Hematopoietic multipotent progenitor cell treated with erythropoietin and hydrocortisone succinate and interleukin-3 and kit ligand, for 6 days (in vitro differentiated cells): Measurements from ENCODE around the gene DRAM2.

Experiments used
- DNase-seq: peaks from one replicate; pipeline ENCODE4 v3.0.0-alpha.2; 2015

DRAM2 gene

DNA sequence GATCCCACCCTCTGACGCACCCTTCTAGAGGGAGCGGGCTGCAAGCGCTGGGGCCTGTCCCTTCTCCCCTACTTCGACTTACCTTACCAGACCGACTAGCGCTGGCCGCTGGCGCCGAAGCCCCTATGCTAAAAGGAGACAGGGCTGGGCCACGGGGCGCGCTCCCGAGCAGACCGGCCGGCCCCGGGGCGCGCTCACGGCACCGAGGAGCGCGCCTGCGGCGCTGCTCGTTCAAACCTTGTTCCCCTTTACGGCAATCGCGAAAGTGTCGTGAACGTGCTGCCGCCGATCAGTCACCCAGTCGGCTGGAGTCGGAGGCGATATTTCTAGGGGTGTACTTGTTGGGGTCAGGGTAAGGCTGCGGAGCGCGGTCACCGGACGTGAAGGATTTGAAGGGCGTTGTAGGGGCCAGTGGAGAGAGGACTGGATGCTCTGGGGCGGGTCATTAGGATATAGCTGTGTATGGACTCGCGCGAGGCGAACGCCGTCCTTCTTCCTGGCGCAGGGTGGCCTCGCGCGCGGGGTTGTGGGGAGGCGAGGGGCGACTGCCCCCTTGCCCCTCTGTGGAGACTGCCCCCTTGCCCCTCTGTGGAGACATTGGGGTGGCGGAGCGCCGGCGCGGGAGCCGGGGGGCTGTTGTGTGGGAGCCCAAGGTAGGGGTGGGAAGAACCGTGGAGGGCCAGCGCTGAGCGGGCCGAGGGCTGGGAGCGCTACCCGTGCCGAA is at the start of gene DRAM2, which contains the start of gene CEPT1:
Gene DRAM2, minus strand, starts transcription at position 138 of the 724 bp plus-strand sequence. CDS start 8,539 bp downstream, outside the sequence.
Gene CEPT1, plus strand, starts transcription at position 268 of the 724 bp plus-strand sequence. CDS start 7,492 bp downstream, outside the sequence.
- peak; percentile 98 for DNase-seq

DNA sequence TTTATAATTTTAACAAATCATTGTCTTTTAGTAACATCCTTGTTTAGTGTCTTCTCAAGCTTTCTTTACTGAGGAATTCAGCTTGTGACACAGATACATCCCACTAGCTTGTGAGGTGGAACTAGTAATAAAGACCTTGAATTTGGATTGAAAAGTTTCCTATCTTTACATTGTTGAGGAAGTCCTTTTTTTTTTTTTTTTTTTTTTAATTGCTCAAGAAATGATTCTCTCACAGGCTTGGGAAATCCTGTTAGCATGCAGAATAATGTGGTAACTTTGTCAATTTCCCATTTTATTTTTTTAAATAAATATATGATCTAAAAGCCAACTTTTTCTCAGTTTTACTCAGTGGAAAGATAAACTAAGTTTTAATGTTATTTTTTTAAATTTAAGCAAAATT is 44.8 kb upstream of the DRAM2 start:
- DNase-seq = no peak

DNA sequence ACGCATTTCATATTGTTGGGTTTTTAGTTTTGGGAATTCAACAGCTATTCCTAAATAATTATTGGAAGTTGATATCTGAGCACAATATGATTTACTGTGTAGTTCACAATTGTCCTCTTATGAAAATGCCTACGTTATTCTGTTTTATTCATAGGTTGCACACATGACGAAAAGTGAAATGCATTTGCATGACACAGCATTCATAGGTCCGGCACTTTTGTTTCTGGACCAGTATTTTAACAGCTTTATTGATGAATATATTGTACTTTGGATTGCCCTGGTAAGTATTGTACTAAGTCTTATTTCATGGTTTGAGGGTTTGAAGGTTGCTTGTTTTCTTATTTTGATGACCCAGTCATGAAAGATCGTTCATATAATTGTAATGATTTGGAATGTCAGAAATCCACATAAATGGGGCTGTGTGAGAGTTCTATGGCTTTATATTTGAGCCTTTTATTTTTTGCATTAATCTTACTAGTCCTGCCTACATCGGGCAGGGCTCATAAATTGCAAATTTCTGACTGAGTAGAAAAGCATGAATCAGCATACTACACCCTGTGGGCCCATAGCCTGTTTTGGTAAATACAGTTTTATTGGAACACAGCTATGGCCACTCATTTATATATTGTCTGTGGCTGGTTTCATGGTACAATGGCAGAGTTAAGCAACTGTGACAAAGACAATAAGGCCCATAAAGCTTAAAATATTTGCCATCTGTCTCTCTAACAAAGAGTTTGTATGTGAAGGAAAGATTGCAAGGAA is 43.6 kb upstream of the DRAM2 start:
- DNase-seq = no peak

DNA sequence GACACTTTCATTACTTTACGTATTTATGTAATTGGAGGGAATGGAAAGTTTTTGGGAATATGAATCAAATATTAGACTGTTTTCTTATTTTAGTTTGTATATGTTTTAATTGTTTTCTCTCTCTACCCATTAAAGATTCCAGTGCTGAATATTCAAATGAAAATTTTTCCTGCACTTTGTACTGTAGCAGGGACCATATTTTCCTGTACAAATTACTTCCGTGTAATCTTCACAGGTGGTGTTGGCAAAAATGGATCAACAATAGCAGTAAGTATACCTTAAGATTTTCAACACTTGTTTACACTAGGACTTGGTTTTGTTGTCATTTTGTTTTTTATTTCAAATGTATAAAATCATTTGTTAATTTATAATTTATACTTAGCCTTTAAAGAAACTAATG is 42.2 kb upstream of the DRAM2 start:
- DNase-seq = no peak

DNA sequence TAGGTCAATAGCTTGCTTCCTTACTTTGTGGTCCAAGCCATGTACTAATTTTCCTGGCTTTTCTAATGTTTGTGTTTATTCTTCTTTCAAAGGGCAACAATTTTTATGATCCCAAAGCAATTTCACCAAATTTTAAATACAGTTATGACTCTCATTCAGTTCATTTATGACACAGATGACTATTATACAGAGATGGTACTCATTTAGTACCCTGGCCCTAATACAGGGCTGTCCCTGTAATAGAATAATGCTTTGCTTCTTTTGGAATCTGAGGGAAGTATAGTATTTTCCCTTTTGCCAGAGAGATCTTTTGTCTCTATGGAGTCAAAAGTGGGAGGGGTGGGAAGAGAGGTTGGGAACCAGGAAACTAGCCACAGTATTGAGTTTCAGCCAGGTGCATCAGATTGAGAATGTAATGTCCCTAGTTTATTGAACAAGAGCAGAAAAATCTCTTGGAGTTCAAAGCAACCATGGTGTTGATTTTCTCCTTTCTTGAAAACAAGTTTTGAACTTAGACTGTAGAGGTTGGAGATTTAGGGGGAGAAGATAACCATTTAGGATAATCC is 40.2 kb upstream of the DRAM2 start:
- DNase-seq = no peak

DNA sequence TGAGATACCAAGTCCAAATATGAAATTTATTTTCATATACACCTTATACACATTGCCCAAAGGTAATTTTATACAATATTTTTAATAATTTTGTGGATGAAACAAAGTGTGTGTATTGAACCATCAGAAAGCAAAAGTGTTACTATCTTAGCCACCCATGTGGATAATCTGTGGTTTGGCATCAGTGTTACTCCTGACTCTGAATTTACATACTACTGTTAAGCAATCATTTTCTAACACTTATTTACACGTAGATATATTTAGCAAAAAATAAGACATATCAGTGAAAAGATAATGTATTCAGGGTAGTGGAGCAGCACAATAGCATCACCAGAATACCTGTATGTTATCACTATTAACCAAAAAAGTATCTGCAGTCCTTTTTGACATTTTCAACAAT is 36.8 kb upstream of the DRAM2 start:
- DNase-seq = no peak

DNA sequence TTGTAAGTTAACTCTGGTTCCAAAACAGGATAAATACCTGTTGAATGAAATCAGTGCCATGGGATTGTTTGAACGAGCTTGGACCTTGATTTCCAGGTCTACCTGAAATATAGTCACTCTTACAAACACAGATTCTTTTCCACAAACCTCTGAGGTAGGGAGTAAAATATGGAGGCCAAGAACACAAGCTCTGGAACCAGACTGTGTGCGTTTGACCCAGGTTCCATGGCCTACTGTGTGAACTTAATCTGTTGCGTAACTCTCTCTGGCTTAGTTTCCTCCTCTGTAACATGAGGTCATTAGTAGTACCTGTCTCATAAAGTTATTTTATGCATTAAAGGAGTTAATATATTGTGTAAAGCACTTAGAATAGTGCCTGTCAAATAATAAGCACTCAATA is 35.5 kb upstream of the DRAM2 start:
- no peak for DNase-seq

DNA sequence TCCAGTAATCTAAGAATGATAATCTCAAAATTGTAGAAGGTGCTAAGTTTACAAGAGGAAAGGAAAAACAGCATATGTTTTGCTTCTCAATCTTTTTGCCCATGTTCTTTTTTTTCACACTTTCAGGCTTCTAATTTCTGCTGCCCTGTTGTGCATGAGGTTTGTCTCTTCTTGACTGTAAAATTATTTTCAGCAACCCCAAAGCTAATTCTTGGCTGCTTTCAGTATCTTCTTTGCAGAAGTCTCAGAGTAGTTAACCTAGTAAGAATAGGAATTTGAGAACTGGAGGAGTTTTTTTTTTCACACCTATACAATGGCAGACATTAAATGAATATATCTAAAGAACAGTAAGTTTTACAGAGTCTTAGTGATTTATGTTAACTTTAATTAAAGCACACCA is 34.2 kb upstream of the DRAM2 start:
- DNase-seq = no peak

DNA sequence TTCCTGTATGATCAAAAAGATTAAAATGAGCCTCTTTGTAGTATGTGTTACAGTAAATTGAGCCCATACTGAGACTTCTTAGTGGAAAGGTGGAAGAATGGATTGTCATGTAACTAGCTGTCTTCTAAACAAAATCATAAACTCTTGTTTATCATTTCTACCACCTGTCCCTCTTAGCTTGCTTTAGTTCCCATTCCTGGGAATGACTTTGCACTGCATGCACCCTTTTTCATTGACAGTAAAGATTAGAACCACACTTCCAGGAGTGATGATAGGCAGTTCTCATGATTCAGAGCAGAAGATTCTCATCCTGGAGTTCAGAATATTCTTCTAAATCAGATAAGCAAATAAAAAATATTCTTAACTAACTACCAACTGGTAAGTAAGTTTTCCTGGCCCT is 32.6 kb upstream of the DRAM2 start:
- DNase-seq = no peak

DNA sequence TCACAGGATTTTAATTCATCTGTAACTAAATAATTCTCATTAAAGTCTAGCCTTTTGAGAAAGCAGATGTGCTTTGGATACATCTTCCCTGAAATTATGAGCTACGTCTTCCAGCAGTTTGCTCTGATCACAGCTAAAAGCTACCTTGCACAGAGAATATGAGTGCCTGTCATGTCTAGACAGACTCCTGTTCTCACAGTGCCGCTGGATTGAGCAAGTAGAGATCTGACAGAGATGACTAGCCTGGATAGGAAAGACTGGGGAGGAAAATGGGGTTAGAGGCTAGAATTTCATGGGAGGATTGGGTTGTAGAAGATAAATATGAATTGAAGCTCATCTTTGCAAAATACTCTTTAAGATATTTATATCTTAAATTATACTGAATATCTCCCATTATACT is 24.3 kb upstream of the DRAM2 start:
- no peak for DNase-seq

DNA sequence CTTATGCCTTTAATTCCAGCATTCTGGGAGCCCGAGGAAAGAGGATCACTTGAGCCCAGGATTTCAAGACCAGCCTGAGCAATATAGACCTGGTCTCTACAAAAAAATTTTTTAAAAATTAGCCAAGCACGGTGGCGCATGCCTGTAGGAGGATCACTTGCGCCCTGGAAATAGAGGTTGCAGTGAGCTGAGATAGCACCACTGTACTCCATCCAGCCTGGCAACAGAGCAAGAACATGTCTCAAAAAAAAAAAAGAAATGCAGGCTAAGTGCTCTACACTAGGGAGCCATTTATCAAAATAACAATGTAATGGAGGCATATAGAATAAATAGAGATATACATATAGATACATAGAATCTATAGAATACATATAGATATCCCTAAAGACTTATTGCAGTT is 23.5 kb upstream of the DRAM2 start:
- DNase-seq = no peak

DNA sequence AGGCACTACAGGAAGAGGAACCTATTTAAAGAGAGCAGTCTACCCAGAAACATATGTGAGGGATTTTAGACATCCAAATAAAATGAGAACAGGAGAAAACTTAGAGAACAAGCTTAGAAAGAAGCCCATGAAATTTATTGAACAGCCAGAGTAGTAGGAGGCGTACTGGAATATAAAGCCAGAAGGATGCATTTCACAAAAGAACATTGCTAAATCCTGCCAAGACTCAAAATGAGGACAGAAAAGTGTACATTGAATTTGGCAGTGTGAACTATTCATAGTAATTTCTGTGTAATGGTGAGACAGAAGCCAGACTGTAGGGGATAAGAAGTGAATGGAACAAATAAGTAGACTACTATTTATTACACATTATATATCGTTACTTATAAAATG is 22.6 kb upstream of the DRAM2 start:
- DNase-seq = no peak

DNA sequence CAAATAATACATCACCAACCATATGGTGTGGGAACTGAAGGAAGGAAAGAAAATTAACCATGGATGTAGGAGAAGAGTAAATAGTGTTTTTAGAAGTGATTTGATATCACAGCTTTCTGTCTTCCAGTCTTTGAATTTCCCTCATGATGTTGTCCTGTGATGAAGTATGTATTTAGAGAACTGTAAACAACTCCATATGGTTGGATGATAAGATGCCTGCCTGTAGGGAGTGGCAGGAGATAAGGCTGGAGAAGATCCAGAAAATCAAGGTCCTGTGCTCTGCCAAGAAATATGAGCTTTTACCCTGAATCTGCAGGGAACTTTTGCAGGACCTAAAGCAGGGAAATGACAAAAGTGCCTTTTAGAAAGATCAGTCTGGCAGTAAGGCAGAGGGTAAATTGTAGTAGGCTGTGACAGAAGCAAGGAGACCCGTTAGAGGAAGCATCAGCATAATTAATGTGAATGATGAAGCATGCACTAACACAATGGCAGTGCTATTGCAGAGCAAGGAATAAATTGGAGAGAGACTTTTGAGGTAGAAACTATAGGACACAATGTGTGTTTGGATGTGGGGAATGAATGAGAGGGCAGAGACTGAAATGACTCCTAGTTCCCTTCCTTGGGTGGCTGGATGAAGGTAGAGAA is 22.1 kb upstream of the DRAM2 start:
- peak; percentile 77 for DNase-seq

DNA sequence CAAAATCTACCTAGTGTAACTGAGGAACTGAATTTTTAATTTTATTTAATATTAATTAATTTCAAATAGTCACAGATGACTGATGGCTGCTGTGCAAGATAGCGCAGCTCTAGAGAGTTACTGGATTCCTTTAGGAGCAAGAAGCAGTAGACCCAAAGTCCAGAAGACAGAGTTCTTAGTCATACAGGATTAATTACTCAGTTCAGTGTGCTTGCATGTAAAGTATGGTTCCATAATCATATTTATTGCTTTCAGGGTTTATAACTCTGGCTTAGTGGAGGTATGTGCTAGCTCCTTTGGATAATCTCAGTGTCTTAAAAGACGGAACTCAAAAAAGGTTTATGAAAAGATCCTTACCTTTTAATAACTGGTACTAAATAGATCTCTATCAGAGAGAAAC is 17.5 kb upstream of the DRAM2 start:
- no peak for DNase-seq

DNA sequence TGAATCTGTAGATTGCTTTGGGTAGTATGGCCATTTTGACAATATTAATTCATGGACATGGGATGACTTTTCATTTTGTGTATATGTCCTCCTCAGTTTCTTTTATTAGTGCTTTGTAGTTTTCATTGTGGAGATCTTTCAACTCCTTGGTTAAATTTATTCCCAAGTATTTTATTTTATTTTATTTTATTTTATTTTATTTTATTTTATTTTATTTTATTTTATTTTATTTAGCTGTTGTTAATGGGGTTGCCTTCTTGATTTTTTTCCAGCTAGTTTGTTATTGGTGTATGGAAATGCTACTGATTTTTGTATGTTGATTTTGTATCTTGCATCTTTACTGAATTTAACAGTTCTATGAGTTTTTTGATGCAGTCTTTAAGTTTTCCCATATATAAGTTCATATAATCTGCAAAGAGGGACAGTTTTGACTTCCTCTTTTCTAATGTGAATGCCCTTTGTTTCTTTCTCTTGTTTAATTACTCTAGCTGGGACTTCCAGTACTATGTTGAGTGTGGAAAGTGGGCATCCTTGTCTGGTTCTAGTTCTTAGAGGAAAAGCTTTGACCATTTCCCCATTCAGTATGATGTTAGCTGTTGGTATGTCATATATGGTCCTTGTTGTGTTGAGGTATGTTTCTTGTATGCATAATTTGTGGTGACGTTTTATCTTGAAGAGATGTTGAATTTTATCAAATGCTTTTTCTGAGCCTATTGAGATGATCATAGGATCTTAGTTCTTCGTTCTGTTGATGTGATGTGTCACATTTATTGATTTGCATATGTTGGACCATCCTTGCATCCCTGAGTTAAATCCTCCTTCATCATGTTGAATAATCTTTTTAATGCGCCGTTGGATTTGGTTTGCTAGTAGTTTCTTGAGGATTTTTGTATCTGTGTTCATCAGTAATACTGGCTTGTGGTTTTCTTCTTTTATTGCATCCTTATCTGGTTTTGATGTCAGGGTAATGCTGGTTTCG is 14.4 kb upstream of the DRAM2 start:
- DNase-seq = peak; percentile 16

DNA sequence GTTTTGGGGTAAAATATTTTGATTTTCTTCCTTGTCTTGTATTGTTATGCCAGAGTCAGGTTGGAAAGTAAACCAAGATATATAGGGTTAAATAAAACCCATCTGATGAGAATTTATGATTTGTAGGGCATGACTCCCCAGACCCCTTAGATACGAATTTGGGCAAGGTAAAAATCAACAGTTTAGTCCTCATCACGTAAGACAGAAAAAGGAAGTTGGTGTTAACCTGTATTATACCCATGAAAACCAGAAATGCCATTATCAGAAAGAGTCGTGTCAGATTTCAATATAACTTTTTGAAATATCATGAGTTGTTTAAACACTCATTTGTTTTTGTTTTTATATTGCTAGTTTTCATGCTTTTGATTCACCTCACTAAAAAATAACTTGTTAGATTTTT is 11.9 kb upstream of the DRAM2 start:
- no peak for DNase-seq

DNA sequence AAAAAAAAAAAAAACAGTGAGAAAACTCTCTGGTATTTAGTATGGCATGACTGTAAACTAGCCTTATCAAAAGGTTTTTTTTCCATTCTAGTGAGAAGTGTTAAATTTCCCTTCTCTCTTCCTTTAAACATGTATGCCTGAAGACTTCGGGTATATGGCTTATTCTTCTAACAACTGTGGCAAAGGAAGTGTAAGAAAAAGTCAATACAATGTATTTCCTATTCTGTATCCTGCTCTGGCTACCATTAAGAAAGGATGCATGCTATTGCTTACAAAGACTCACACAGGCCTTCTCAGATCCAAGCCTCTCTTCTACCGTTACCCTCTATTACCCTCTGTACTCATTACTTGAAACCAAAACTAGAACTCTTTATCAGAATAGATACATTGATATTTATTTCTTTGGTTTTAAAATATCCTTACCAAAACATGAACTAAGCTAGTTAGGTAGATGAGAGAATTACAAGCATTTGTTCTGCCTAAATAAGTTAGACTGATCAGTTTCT is 8.5 kb upstream of the DRAM2 start:
- DNase-seq = no peak

DNA sequence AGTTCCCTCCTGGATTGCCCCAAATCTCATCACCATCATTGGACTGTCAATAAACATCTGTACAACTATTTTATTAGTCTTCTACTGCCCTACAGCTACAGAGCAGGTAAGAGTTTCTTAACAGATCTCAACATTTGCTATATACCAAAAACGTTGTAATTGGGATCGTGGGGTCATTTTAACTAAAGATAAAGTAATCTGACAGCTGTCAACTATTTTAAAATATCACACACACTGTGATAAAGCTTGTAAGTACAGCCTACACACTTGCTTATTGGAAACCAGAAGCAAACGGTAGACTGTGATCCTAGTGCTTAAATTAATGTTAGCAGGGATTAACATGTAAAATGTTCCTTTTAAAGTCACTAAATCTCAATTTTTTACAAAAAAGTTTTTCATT is 8.1 kb upstream of the DRAM2 start:
- no peak for DNase-seq

DNA sequence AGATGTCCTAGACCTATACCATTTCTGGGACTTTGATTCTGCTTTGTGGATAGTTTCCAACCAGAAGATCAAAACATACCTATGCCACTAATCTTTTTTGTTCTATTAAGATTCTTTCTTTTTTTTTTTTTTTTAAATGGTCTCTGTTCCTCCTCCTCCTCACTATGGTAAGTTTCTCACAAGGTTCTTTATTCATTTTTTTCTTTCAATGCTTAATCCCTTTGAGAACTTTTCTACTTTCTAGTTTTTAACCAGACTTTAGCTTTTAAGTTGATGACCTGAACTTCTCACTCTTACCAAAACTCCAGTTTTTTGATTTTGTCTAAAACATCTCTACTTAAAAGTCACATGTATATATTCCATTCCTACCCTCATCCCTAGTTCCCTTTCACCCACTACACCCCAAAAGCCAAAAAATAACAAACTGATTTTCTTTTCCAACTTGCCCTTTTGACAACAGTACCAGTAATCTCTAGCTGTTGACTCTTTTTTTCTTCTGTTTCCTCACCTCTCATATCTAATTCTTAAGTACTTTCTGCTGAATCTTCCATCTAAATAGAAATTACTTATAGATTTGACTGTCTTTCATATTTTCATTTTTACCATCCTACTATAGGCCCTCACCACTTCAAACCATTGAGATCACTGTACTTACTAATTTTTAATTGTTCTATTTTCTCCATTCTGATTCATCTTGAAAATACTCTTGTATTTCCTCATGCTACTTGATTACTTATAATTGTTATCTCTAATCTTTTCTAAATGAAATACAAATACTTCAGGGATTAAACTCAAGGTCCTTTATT is 6.3 kb upstream of the DRAM2 start:
- DNase-seq = no peak

DNA sequence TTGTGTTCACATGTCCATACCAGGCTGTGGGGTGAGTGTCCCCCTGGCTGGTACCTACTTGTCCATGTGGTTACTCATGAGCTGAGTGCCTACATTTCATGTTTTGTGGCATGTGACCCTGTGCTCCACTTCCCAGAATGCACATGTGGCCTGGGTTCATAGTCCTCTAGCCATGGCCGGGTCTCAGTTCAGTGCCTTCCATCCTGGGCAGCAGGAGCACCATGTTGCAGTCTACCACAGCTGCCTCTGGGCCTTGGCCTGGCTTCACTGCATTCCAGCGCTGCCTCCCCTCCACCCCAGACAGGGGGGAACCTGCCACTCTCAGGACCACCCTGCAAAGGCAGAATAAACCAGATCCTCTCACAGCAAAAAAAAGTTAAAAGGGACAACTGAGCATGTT is 5.6 kb upstream of the DRAM2 start:
- no peak for DNase-seq

DNA sequence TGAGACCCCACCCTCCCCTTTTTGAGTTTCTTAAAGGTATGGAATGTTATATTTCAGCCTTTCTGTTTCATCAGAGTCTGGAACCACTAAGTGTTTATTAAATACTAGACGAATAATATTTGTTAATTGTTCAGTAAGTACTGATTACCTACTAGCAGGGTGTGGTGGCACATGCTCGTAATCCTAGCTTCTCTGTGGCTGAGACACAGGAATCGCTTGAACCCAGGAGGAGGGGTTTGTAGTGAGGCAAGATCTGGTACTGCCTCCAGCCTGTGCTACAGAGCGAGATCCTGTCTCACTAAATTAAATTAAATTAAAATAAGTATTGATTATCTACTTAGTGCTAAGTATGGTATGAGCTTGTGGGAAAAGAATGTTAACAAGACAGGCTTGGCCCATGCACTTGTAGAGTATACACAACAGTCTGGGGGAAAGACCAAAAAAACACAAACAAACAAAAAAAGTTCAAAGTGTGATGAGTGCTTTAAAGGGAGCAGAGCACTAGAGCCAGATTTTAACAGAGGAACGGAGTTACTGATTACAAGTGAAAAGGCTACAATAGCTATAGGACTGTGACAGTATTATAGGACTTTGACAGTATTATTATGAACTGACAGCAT is 2.6 kb upstream of the DRAM2 start:
- peak; percentile 54 for DNase-seq
